SK-N-SH (cell line): ENCODE measurements around the gene RNF217.

Experiments
- EZH2phosphoT487 ChIP-seq: fragments of 200-600 bp; sonication (generic); IDR thresholded peaks from 2 replicates; pipeline ENCODE4 v1.6.1; 2017; ENCODE audit warnings: low read depth, mixed run types, mild to moderate bottlenecking, antibody characterized with exemption, moderate library complexity, borderline replicate concordance
- POLR2AphosphoS5 ChIP-seq: IDR thresholded peaks from 2 replicates; pipeline ENCODE4 v1.6.1; 2012; ENCODE audit warnings: low read depth, low read length
- TEAD4 ChIP-seq: IDR thresholded peaks from 2 replicates; pipeline ENCODE4 v1.4.0; 2012; ENCODE audit warnings: mild to moderate bottlenecking, borderline replicate concordance; ENCODE audit not compliant: insufficient read depth
- TF ChIP-seq, protein P1 (sequence below): fragments of 200-600 bp; sonication (generic); IDR thresholded peaks from 2 replicates; pipeline ENCODE4 v1.6.1; 2017; ENCODE audit warnings: antibody characterized with exemption, mild to moderate bottlenecking, moderate library complexity
- TF ChIP-seq, protein P2 (sequence below): IDR thresholded peaks from 2 replicates; pipeline ENCODE4 v1.6.1; 2012; ENCODE audit warnings: mild to moderate bottlenecking, low read depth, low read length, moderate library complexity
- TF ChIP-seq, protein P3 (sequence below): IDR thresholded peaks from 2 replicates; pipeline ENCODE4 v1.4.0; 2012; ENCODE audit warnings: low read depth, borderline replicate concordance

DNA sequence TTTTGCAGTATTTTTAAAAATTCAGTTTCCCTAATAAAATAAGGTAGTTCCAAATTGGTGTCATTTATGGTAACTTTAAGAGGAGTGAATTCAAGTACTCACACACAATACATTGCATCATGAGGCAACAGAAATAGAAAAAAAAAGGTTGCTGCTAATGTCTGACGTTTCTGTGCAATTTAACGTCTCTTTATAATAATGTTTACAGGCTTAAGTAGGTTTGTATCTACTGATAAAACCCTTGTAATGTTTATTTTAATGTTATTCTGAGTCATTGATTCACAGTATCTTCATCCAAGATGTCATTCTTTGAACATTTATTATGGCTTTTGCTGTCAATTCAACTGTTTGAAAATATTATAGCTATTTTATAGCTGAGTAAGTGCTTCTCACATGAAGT, 86.0 kb downstream of the RNF217 start:
- TF ChIP-seq POLR2AphosphoS5 (no peak), EZH2phosphoT487 (no peak), TEAD4 (no peak)
- TF ChIP-seq, protein P1, sequence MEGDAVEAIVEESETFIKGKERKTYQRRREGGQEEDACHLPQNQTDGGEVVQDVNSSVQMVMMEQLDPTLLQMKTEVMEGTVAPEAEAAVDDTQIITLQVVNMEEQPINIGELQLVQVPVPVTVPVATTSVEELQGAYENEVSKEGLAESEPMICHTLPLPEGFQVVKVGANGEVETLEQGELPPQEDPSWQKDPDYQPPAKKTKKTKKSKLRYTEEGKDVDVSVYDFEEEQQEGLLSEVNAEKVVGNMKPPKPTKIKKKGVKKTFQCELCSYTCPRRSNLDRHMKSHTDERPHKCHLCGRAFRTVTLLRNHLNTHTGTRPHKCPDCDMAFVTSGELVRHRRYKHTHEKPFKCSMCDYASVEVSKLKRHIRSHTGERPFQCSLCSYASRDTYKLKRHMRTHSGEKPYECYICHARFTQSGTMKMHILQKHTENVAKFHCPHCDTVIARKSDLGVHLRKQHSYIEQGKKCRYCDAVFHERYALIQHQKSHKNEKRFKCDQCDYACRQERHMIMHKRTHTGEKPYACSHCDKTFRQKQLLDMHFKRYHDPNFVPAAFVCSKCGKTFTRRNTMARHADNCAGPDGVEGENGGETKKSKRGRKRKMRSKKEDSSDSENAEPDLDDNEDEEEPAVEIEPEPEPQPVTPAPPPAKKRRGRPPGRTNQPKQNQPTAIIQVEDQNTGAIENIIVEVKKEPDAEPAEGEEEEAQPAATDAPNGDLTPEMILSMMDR: no peak
- TF ChIP-seq, protein P2, sequence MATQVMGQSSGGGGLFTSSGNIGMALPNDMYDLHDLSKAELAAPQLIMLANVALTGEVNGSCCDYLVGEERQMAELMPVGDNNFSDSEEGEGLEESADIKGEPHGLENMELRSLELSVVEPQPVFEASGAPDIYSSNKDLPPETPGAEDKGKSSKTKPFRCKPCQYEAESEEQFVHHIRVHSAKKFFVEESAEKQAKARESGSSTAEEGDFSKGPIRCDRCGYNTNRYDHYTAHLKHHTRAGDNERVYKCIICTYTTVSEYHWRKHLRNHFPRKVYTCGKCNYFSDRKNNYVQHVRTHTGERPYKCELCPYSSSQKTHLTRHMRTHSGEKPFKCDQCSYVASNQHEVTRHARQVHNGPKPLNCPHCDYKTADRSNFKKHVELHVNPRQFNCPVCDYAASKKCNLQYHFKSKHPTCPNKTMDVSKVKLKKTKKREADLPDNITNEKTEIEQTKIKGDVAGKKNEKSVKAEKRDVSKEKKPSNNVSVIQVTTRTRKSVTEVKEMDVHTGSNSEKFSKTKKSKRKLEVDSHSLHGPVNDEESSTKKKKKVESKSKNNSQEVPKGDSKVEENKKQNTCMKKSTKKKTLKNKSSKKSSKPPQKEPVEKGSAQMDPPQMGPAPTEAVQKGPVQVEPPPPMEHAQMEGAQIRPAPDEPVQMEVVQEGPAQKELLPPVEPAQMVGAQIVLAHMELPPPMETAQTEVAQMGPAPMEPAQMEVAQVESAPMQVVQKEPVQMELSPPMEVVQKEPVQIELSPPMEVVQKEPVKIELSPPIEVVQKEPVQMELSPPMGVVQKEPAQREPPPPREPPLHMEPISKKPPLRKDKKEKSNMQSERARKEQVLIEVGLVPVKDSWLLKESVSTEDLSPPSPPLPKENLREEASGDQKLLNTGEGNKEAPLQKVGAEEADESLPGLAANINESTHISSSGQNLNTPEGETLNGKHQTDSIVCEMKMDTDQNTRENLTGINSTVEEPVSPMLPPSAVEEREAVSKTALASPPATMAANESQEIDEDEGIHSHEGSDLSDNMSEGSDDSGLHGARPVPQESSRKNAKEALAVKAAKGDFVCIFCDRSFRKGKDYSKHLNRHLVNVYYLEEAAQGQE: no peak
- TF ChIP-seq, protein P3, sequence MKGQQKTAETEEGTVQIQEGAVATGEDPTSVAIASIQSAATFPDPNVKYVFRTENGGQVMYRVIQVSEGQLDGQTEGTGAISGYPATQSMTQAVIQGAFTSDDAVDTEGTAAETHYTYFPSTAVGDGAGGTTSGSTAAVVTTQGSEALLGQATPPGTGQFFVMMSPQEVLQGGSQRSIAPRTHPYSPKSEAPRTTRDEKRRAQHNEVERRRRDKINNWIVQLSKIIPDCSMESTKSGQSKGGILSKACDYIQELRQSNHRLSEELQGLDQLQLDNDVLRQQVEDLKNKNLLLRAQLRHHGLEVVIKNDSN: no peak
